H1 (cell line): ENCODE data around the gene EFHC1. TPM values are rescaled to one million over a fixed set of nuclear protein-coding genes. Genes with fewer than 3 reads are reported as not detected.

Experiments
- E2F6 ChIP-seq: IDR thresholded peaks from 2 replicates; pipeline ENCODE4 v1.6.1; 2012; ENCODE audit warnings: inconsistent platforms
- JUND ChIP-seq: IDR thresholded peaks from 2 replicates; pipeline ENCODE4 v1.6.1; 2011; ENCODE audit warnings: mild to moderate bottlenecking, improper control_type of control experiment, low read length
- polyA plus RNA-seq, 7 experiments: library from polyadenylated mRNA; depleted of rRNA in 3 of 7; stranded (reverse) in 5 of 7; unstranded in 2 of 7; fragments of >200 nt in 5 of 7; fragments of 200-250 nt in 2 of 7; gene quantifications; 1 replicate in 5 of 7; 2 replicates in 1 of 7; 4 replicates in 1 of 7; pipeline versions ENCODE4 v1.2.1 to v1.2.3, GENCODE V29; 2011 to 2013; ENCODE audit warnings: missing spikeins in 2 of 7, mixed read lengths in 2 of 7
- total RNA-seq: library from RNA; stranded (reverse); fragmentation: NEBNext Ultra II Directional; extraction: Animal tissue kit (Norgen Biotek cat#: 25700); gene quantifications from 2 replicates; pipeline ENCODE4 v1.2.1, GENCODE V29; 2021

Gene EFHC1
- total and polyA plus RNA-seq, 2 of the 8 experiments (the other 6 are each of a cell fraction or from before 2014, with no cell fraction given) = 10.5 to 16.4 TPM

DNA sequence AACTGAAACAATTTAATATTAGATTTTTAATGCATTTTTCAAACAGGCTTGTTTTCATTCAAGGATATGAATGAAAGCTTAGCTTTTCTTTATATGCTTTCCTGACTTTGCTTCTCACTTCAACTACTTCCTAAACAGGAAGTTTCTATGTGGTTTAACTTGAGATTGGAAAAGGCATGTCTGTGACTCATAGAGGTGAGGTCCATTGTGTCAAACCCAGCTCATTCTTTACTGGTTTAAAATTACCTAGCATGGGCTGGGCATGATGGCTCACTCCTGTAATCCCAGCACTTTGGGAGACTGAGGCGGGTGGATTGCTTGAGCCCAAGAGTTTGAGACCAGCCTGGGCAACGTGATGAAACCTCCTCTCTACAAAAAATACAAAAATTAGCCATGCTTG lies 34.4 kb downstream of the EFHC1 start (continued):
- TF ChIP-seq E2F6 (no peak), JUND (no peak)
